GM21825 (cell line): Measurements from ENCODE around the gene TMEM271.

Experiments
- ATAC-seq: cut with Tn5 transposase; IDR thresholded peaks from one replicate; pipeline ENCODE4 v1.9.1; 2021; ENCODE audit warnings: mild to moderate bottlenecking, moderate library complexity; ENCODE audit not compliant: unreplicated experiment

The TMEM271 gene

GRCh38 chr4:535181-535923 lies 40.7 kb downstream of the TMEM271 start:
- no peak for ATAC-seq

DNA sequence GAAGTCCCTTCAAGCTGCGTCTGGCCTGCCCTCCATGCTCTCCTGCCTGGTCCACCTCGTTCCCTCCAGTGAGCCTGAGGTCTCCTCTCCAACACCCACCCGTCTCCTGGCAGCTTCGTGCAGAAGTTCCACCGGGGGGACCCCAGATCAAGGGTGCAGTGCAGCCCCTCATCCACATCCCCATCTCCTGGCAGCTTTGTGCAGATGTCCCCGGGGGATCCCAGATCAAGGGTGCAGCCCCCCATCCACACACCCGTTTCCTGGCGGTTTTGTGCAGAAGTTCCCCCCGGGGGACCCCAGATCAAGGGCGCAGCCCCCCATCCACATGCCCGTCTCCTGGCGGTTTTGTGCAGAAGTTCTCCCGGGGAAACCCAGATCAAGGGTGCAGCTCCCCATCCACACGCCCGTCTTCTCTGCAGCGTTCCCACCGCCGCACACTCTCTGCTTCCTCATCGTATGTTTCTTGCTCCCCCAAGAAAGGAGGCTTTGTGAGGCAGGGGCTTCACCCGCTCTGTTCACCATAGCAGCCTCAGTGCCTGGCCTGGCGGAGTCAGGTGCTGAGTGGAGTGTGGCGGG lies 41.4 kb downstream of the TMEM271 start:
- ATAC-seq = no peak

GRCh38 chr4:534101-534575 lies 42.0 kb downstream of the TMEM271 start:
- ATAC-seq = no peak

DNA sequence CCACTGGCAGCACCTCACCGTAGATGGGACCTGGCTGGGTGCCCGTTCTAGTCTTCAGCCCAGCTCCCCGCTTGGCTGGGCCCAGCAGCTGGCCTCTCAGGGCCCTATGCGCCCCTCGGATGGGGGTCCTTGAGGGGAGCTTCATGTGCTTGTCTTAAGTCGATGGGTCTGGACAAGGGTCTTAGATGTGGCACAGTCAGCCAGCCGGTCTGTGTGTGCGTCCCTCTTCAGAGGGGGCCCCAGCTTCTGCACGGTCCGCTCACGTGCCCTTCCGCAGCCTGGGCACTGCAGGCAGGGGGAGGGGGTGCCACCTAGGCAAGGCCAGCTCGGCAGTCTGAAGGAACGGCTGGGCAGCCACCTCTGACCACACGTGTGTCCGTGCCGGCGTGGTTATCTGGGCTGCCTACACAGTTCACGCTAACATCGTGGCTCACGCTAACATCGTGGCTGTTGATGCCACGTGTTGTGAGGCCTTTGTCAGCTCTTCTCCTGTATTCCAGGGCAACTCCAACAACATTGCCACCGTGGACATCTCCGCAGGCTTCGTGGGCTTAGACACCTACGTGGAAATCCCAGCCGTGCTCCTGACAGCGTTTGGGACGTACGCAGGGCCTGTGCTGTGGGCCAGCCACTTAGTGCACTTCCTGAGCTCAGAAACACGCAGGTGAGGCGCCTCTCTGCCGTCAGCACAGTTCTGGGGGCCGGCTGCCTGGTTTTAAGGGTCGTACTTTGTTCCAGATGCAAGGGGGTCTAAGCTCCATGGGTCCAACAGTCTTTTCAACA lies 42.6 kb downstream of the TMEM271 start:
- ATAC-seq = no peak

DNA sequence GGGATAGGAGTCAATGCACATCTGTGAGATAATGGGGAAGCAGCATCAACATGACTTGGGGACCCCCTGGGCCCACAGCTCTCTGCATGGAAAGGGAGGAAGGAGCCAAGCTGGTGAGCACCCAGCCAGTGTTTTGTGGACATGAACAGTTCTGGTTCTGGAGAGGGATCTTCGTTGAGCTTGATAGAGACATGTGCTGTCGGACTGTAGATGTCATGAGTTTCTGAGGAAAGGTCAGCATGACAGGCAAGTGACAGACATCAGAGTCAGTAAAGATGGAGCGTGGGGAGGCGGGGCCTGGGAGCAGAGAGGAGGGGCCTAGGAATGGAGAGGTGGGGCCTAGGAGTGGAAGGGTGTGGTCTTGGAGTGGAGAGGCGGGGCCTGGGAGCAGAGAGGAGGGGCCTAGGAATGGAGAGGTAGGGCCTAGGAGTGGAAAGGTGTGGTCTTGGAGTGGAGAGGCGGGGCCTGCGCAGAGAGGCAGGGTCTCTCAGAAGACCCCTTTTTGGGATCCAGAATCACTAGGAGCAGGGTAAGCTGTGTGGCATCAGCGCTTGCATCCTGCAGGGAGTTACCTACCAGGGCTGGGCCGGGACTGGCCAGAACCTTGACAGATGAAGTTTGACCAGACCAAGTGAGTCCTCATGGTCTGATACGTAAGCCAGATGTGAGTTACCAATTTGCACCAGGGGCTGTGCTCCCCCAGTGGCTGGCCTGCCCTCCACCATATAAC lies 43.3 kb downstream of the TMEM271 start:
- no peak for ATAC-seq

DNA sequence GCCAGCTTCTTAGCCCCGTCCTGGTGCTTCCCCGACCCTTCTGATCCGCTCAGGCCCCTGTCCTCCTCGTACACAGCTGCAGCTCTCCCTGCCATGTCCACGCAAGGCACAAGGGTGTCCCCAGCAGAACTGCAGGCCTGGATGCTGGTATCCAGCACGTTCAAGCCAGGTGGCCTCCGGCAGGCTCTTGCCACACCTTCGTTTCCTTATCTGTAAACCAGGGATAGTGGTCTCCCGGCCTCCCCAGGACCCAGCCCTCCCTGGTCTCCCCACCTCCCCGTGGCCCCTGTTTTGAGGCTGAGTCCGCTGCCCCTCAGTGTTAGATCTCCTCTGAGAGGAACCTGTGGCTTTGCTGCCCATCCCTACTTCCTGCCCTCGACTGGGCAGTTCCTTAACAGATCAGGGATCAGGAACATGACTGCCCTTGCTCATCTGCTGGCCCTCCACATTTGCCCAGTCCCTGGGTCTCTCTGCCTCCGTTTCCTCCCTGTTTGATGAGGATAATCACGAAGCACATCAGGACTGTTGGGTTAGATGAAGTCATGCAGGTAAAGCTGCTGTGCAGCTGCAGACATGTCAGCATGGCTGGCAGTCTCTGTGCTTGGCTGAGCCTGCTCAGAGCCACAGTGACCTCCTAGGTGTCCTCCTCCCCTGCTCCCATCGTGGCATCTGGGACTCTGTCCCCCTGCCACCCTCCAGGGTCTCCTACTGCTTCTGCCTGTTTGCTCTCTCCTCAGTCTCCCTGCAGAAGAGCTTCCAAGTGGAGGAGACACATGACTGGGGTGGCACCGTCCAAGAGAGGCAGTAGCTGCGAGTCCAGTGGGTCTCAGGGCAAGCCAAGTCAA lies 44.2 kb downstream of the TMEM271 start:
- ATAC-seq = no peak

DNA sequence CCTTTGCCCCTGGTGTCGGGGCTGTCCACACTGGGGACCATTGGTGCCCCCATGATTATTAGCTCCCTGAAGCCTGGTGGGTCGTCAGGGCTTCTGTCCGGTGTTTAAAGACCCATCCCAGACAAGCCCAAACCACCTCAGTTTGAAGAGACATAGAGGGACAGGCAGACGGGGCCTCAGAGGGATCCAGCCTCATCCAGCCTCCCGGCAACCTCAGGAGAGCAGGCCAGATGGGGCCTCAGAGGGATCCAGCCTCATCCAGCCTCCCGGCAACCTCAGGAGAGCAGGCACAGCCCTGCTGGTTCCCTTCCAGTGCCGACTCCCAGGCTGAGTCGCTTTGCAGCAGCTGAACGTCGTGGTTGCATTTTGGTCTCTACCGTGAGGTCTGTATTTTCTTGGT lies 45.0 kb downstream of the TMEM271 start:
- no peak for ATAC-seq

DNA sequence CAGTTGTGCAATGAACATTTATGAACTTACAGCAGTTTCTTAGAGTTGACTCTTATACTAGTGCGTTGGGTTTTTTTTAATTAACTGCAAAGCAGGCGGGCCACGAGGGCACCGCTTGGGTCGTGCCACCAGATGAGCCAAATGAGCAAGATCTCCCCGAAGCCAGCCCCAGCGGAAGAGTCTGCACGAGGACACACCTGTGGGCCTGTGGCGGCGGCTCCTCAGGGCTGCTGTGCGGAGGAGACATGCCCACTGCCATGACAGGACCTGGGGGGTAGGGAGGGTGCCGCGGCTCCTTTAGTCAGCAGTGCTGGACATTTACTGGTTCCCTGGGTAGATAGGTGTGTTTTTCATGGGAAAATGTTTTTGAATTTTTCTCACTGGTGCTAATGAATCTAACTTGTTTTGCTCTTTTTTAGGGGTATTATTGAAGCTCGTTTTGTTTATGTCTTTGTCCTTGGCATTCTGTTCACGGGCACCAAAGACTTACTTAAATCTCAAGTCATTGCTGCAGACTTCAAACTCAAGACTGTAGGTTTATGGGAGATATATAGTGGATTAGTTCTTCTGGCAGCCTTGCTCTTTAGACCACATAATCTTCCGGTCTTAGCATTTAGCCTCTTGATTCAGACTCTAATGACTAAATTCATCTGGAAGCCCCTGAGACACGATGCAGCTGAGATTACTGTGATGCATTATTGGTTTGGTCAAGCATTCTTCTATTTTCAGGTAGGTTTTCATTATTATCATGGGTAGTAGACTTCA lies 45.9 kb downstream of the TMEM271 start:
- ATAC-seq = no peak

GRCh38 chr4:529563-529962 lies 46.5 kb downstream of the TMEM271 start:
- ATAC-seq = no peak

GRCh38 chr4:528835-529234 lies 47.3 kb downstream of the TMEM271 start:
- ATAC-seq = no peak

- ATAC-seq = no peak
Measured at GRCh38 chr4:528296-528695, 47.8 kb downstream of the TMEM271 start.

GRCh38 chr4:526971-527460 lies 49.1 kb downstream of the TMEM271 start:
- no peak for ATAC-seq

DNA sequence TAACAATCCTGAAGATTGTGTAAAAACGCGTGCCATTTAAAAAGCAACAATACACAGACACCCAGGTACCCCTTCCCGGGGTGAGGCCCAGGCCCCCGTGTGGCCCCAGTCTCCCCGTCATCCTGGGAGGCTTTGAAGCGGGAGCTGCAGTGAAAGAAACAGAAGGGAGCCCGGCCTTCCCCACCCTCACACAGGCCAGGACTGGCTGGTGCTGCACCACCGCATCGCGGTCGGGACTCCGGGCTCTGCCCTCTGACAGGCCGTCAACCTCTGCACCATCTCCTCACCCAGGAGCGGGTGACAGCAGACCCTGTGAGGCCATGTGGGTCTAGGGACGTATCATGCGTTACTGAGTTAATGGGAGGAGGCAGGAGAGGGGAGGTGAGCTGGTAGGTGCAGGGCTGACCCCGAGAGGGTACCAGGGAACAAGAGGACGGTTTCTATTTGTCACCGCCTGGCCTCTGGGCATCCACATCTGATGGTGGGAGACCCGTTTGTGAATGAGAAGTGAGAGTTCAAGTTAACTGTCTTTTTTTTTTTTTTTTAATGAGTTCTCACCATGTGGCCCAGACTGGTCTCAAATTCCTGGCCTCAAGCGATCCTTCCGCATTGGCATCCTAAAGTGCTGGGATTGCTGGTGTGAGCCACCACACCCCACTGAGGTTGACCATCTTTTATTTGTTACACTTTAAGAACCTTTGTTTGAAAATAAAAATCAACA lies 49.7 kb downstream of the TMEM271 start:
- no peak for ATAC-seq

GRCh38 chr4:525660-526059 lies 50.4 kb downstream of the TMEM271 start:
- no peak for ATAC-seq

DNA sequence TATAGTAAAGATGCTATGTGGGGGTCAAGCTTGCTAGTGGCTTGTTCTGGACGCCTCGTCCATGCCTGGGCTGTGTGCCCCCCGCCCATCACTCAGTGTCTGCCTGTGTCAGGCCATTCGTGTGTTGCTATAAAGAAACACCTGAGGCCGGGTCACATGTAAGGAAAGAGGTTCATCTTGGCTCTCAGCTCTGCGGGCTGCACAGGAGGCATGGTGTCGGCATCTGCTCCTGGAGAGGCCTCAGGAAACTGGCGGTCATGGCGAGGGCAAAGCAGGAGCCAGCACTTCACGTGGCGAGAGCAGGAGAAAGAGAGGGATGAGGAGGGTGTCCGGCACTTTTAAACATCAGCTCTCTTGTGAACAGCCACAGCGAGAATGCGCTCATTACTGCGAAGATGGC lies 51.9 kb downstream of the TMEM271 start:
- no peak for ATAC-seq
